ENCODE measurements around the gene PCED1A. TPM values are rescaled to one million over a fixed set of nuclear protein-coding genes. Genes with fewer than 3 reads are reported as not detected.

The PCED1A gene
- total and polyA plus RNA-seq, 2 of the 8 experiments (the other 6 are each of a cell fraction or from before 2014, with no cell fraction given): 13.4 to 18.9 TPM

- H3K23me2 ChIP-seq (ENCODE audit: low read depth, low read length): no peaks in the 10 kb centered on the region
- no peak overlapping the region for H2BK12ac ChIP-seq (ENCODE audit: low read depth, low read length)
- H3K14ac ChIP-seq (ENCODE audit: insufficient read length): no peak overlapping the region
- WGBS, 2 experiments (ENCODE audit: extremely low coverage in 1 of 2, insufficient coverage in 1 of 2, insufficient read length in 1 of 2, insufficient replicate concordance in 2 of 2, low coverage in 1 of 2, low lambda C conversion rate in 2 of 2, missing lambda C conversion rate in 1 of 2): 83% methylated on average over 11 of the region's 12 CpGs; no CpG with 5 or more reads in 1 of the 2 experiments
- POLR2A ChIA-PET (ENCODE audit: partially characterized antibody): no interaction called here
- CTCF ChIA-PET (ENCODE audit: partially characterized antibody): interaction anchor here (0.6 to 4.6 kb wide), 28 partner anchors 8 to 176 kb away, joined by 3 to 23 read pairs (median 4); partner anchors contain the start of gene CPXM1
- H3K27ac ChIP-seq (ENCODE audit: low read depth, low read length): no peak overlapping the region
- H3K56ac ChIP-seq (replicated peaks; ENCODE audit: insufficient read length, low read depth, low read length): no peak overlapping the region
- no peak overlapping the region for H3K4me2 ChIP-seq (ENCODE audit: insufficient read depth in 1 of 2, low read depth in 2 of 2, low read length in 2 of 2)
- no peaks in the 10 kb centered on the region for H3K4me1 ChIP-seq (replicated peaks in 1 of 4; ENCODE audit: control insufficient read depth in 3 of 4, insufficient read depth in 4 of 4, low read length in 3 of 4)
- no peak overlapping the region for H2BK5ac ChIP-seq (ENCODE audit: low read depth, low read length)
- no peak overlapping the region for H3K18ac ChIP-seq (ENCODE audit: extremely low read depth, low read length)
- no peak overlapping the region for H3K4me3 ChIP-seq (ENCODE audit: extremely low read depth in 1 of 4, insufficient read depth in 2 of 4, low read depth in 3 of 4, low read length in 4 of 4)
- H4K91ac ChIP-seq (replicated peaks; ENCODE audit: insufficient read length, low read length): no peak overlapping the region
- H2AFZ ChIP-seq (ENCODE audit: low read length): no peak overlapping the region
- FAIRE-seq (no peak), DNase-seq (ENCODE audit: low read depth in 1 of 2, low spot score in 2 of 2) (no peak)
- no peak overlapping the region for H3K9ac ChIP-seq (replicated peaks in 1 of 4; ENCODE audit: extremely low read depth in 1 of 4, low read depth in 3 of 4, low read length in 3 of 4)
- H4K20me1 ChIP-seq (replicated peaks in 1 of 2; ENCODE audit: control insufficient read depth in 1 of 2, insufficient read depth in 2 of 2, low read length in 2 of 2): peaks cover 0 to 3% of the 10 kb centered on the region in 2 experiments
- no peaks in the 10 kb centered on the region; a peak in 1 of 8 replicates for H3K36me3 ChIP-seq (ENCODE audit: control insufficient read depth in 2 of 4, insufficient read depth in 4 of 4, low read length in 3 of 4)
- H3K23ac ChIP-seq (ENCODE audit: insufficient read length): no peak overlapping the region
- H3K27me3 ChIP-seq (replicated peaks in 1 of 4; ENCODE audit: control insufficient read depth in 3 of 4, extremely low read depth in 1 of 4, insufficient read depth in 3 of 4, low read length in 3 of 4): no peaks in the 10 kb centered on the region
- no peak overlapping the region for H2BK20ac ChIP-seq (ENCODE audit: low read length)
- no peak overlapping the region for H4K8ac ChIP-seq (ENCODE audit: extremely low read depth, insufficient read depth, low read length)
- no peak overlapping the region for H2BK15ac ChIP-seq (ENCODE audit: low read length)
- H4K5ac ChIP-seq (ENCODE audit: insufficient read length, low read depth, low read length): no peak overlapping the region
- TF ChIP-seq, protein P1, sequence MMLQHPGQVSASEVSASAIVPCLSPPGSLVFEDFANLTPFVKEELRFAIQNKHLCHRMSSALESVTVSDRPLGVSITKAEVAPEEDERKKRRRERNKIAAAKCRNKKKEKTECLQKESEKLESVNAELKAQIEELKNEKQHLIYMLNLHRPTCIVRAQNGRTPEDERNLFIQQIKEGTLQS (IDR thresholded peaks at IDR 0.05; ENCODE audit: insufficient read depth, low read depth, low read length): no peak
- TF ChIP-seq CHD1 (IDR thresholded peaks at IDR 0.05; ENCODE audit: low read depth, low read length): no peak
- TF ChIP-seq TBP (IDR thresholded peaks at IDR 0.05; ENCODE audit: low read depth, low read length): no peak
- TF ChIP-seq SAP30 (IDR thresholded peaks at IDR 0.05; ENCODE audit: insufficient read depth, insufficient replicate concordance, low read length): no peak
- no peak for TF ChIP-seq GTF2F1 (IDR thresholded peaks at IDR 0.05; ENCODE audit: borderline replicate concordance, low read depth, low read length)
- H3K4ac ChIP-seq (replicated peaks; ENCODE audit: insufficient read length, low read depth, low read length): no peak overlapping the region
- no peaks in the 10 kb centered on the region for H3K79me2 ChIP-seq (ENCODE audit: control insufficient read depth in 1 of 2, insufficient read depth in 2 of 2, low read length in 2 of 2)
- no peaks in the 10 kb centered on the region for H3K9me3 ChIP-seq (ENCODE audit: insufficient read depth in 2 of 2, low read depth in 1 of 2, low read length in 1 of 2)
- H3K79me1 ChIP-seq (ENCODE audit: low read depth, low read length): no peaks in the 10 kb centered on the region
- H2AK5ac ChIP-seq (ENCODE audit: low read depth, low read length): no peak overlapping the region
- no peak overlapping the region for H2BK120ac ChIP-seq (replicated peaks; ENCODE audit: low read depth, low read length)
Measured at GRCh38 chr20:2864626-2865025, 24.2 kb upstream of the PCED1A start.

Data from H1 (cell line).